MCF 10A (cell line): Measurements from ENCODE around the gene STEAP3. TPM values are rescaled to one million over a fixed set of nuclear protein-coding genes. Genes with fewer than 3 reads are reported as not detected.

Experiments
- BruUV-seq: library from RNA; stranded (reverse); fragments of 400-500 nt; replicated peaks from 2 replicates; lab custom pipeline; 2021; lab: Mats Ljungman, UMichigan
- CTCF ChIA-PET: fragments of 300-600 bp; sonication (Branson Sonifier 250); formaldehyde crosslinking; extraction: SDS; loops from one replicate; lab custom pipeline; 2021; ENCODE audit warnings: antibody characterized with exemption, inconsistent platforms; lab: Yijun Ruan, JAX
- POLR2A ChIA-PET: fragments of 300-600, 350-650 bp; sonication (Branson Sonifier 250); formaldehyde crosslinking; extraction: SDS; loops from one replicate; lab custom pipeline; 2020; ENCODE audit warnings: antibody characterized with exemption, inconsistent platforms; lab: Yijun Ruan, JAX
- DNase-seq: peaks from one replicate; pipeline ENCODE4 v3.0.0-alpha.2; 2018; ENCODE audit not compliant: unreplicated experiment
- H3K27ac Mint-ChIP-seq: one replicate; pipeline ENCODE4 v1.8.0; 2022; ENCODE audit warnings: mild to moderate bottlenecking, low read depth, mixed read lengths; ENCODE audit not compliant: unreplicated experiment
- H3K27me3 Mint-ChIP-seq: one replicate; pipeline ENCODE4 v1.8.0; 2022; ENCODE audit warnings: mixed read lengths; ENCODE audit not compliant: insufficient read depth, unreplicated experiment
- H3K36me3 Mint-ChIP-seq: one replicate; pipeline ENCODE4 v1.8.0; 2022; ENCODE audit warnings: mild to moderate bottlenecking, moderate library complexity, mixed read lengths; ENCODE audit not compliant: insufficient read depth, unreplicated experiment
- H3K4me1 Mint-ChIP-seq: one replicate; pipeline ENCODE4 v1.8.0; 2022; ENCODE audit warnings: mixed read lengths; ENCODE audit not compliant: insufficient read depth, unreplicated experiment
- H3K4me3 Mint-ChIP-seq: one replicate; pipeline ENCODE4 v1.8.0; 2022; ENCODE audit warnings: mild to moderate bottlenecking, moderate library complexity, mixed read lengths; ENCODE audit not compliant: unreplicated experiment
- H3K9me3 Mint-ChIP-seq: one replicate; pipeline ENCODE4 v1.8.0; 2022; ENCODE audit warnings: mixed read lengths; ENCODE audit not compliant: unreplicated experiment
- CTCF ChIP-seq: fragments of 200-600 bp; IDR thresholded peaks from one replicate; pipeline ENCODE4 v1.8.0; 2022; ENCODE audit warnings: antibody characterized with exemption, mild to moderate bottlenecking; ENCODE audit not compliant: unreplicated experiment
- intact Hi-C: fragments of 100-400 bp; cut with micrococcal nuclease; formaldehyde crosslinking; loops from 2 replicates; pipeline ENCODE4 v1.14.1; 2022
- total RNA-seq: library from RNA; stranded (reverse); gene quantifications from 2 replicates; pipeline ENCODE4 v1.2.3, GENCODE V29; 2022

Gene STEAP3
- total RNA-seq, 1 experiment from 2014 or later = 25.0 TPM

DNA sequence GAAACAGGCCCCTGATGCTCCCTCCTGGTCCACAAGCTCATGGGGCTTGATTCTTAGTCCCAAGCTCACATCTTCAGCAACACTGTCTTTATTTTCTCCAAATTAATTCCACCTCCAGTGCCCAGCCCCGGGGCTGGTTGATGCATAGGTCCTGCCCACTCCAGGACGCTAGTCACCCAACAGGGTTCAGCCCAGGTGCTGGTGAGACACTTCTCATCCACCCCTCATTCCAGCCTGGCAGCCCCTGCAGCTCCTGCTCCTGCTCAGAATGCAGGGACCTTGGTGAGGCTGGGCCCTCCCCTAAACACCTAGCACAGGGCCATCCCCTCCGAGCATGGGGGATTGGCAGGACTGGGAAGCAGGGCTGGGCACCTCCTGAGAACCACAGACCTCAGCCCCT lies 25.7 kb downstream of the STEAP3 start:
- CTCF ChIA-PET = interaction anchor here (0.6 to 1.5 kb wide), 4 partner anchors 17 to 573 kb away, joined by 4 to 6 read pairs (median 4); no protein-coding TSS in a partner anchor
- H3K4me1 Mint-ChIP-seq = peaks cover 44% of the 10 kb centered on the region

DNA sequence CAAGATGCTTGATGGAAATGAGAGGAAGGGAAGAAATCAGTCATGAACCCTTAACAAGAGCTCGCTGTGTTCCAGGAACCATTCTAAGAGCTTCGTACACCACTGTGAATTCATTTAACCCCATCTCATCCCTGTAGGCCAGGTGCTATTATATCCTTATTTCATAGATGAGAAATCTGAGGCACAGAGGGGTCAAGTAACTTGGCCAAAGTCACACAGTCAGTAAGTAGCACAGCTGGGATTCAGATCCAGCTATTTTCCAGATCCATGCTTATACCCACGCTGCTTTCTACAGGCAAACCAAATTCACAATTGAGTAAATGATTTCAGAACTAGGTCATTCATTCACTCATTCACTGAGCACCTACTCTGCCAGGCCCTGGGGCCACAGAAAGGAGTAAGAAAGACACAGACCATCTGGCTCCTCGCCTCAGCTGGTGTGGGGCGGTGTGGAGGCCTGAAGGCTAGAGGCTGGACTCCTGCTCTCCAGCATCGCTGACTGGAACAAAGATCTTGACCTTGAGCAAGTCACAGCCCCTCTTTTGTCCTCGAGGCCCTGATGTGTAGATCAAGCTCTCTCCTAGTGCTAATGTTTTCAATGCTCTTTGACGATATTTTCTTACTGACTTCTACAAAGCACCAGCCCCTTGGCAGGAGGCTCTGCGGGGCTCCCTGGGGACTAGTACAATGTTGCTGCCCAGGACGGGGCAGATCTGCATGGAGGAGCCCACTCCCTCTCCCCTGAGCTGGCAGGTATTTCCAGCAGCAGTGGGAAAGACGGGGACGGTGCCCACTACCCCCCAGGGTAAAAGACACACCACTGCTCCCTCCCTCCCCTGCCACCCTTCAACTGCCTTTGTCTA lies 26.5 kb downstream of the STEAP3 start:
- no peak overlapping the region for H3K4me3 Mint-ChIP-seq
- intact Hi-C loops = no loop called here
- H3K9me3 Mint-ChIP-seq = no peaks in the 10 kb centered on the region
- BruUV-seq = no TSS peak
- no peaks in the 10 kb centered on the region for H3K27me3 Mint-ChIP-seq
- ChIA-PET POLR2A (interaction anchor here (1.1 to 1.6 kb wide), 2 partner anchors 10 to 16 kb away, joined by 3 to 5 read pairs; no protein-coding TSS in a partner anchor), CTCF (interaction anchor here (0.8 to 1.5 kb wide), 4 partner anchors 14 to 31 kb away, joined by 3 to 6 read pairs (median 4); no protein-coding TSS in a partner anchor)
- no peak for TF ChIP-seq CTCF
- H3K4me1 Mint-ChIP-seq = peaks cover 44% of the 10 kb centered on the region
- peak overlapping the region; percentile 46 for H3K27ac Mint-ChIP-seq
- peaks cover 47% of the 10 kb centered on the region for H3K36me3 Mint-ChIP-seq
- no peak for DNase-seq

More for the DNA sequence above, 25.7 kb downstream of the STEAP3 start:
- Mint-ChIP-seq H3K27ac (no peak overlapping the region), H3K27me3 (no peaks in the 10 kb centered on the region), H3K36me3 (peaks cover 46% of the 10 kb centered on the region), H3K4me3 (no peak overlapping the region), H3K9me3 (no peaks in the 10 kb centered on the region)
- DNase-seq = no peak
- BruUV-seq = no TSS peak
- no peak for TF ChIP-seq CTCF
- POLR2A ChIA-PET = interaction anchor here (1.1 to 1.6 kb wide), 2 partner anchors 9 to 16 kb away, joined by 3 to 5 read pairs; no protein-coding TSS in a partner anchor
- intact Hi-C loops = no loop called here

GRCh38 chr2:119250718-119251290 lies 27.2 kb downstream of the STEAP3 start:
- ChIA-PET POLR2A (interaction anchor here (1.2 kb wide), 1 partner anchor 10 kb away, joined by 4 read pairs; no protein-coding TSS in a partner anchor), CTCF (interaction anchor here (0.6 to 1.0 kb wide), 5 partner anchors 12 to 1246 kb away, joined by 3 read pairs; no protein-coding TSS in a partner anchor)
- DNase-seq = no peak
- Mint-ChIP-seq H3K4me3 (no peak overlapping the region), H3K27ac (peak overlapping the region; percentile 46), H3K9me3 (no peaks in the 10 kb centered on the region), H3K4me1 (peaks cover 44% of the 10 kb centered on the region), H3K27me3 (no peaks in the 10 kb centered on the region), H3K36me3 (peaks cover 49% of the 10 kb centered on the region)
- intact Hi-C loops = no loop called here
- BruUV-seq = no TSS peak
- no peak for TF ChIP-seq CTCF

DNA sequence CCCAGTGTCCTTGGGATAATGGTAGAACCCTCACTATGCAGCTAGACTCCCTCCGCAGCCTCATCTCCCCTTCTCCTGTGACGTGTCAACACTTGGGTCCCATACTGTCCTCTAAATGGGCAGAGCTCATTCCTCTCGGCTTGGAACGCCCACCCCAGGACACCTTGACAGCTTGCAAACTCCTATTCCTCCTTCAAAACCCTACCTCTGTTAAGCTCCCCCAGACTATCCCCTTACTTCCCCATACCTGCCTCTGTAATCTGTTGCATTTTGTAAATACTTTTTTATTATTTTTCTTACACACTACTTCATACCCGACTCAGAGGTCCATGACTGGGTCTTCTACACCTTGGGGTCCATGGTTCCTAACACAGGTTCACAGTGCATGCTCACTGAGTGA lies 28.0 kb downstream of the STEAP3 start:
- Mint-ChIP-seq H3K27me3 (no peaks in the 10 kb centered on the region), H3K9me3 (no peaks in the 10 kb centered on the region), H3K4me1 (peaks cover 44% of the 10 kb centered on the region), H3K27ac (peak overlapping the region; percentile 96), H3K4me3 (no peak overlapping the region), H3K36me3 (peaks cover 49% of the 10 kb centered on the region)
- ChIA-PET CTCF (interaction anchor here (0.6 to 2.3 kb wide), 5 partner anchors 12 to 1247 kb away, joined by 3 to 7 read pairs (median 3); no protein-coding TSS in a partner anchor), POLR2A (interaction anchor here (1.2 to 3.1 kb wide), 3 partner anchors 11 to 115 kb away, joined by 4 to 10 read pairs (median 10); partner anchors contain the start of genes C2orf76 and DBI)
- intact Hi-C loops = no loop called here
- no peak for TF ChIP-seq CTCF
- BruUV-seq = no TSS peak
- DNase-seq = no peak
